Measurements from ENCODE around the gene GJC2. TPM values are rescaled to one million over a fixed set of nuclear protein-coding genes. Genes with fewer than 3 reads are reported as not detected.

The GJC2 gene
- total RNA-seq, 1 experiment from 2014 or later, result 18.5 TPM

- intact Hi-C loops (cut with micrococcal nuclease), result no loop called here
- Mint-ChIP-seq H3K4me3 (ENCODE audit: unreplicated experiment) (no peak overlapping the region), H3K36me3 (ENCODE audit: insufficient read depth, unreplicated experiment) (no peaks in the 10 kb centered on the region), H3K27ac (ENCODE audit: low read depth, unreplicated experiment) (no peak overlapping the region), H3K9me3 (ENCODE audit: unreplicated experiment) (no peaks in the 10 kb centered on the region), H3K4me1 (ENCODE audit: insufficient read depth, unreplicated experiment) (peaks cover 8% of the 10 kb centered on the region), H3K27me3 (ENCODE audit: insufficient read depth, unreplicated experiment) (no peaks in the 10 kb centered on the region)
- ChIA-PET POLR2A (interaction anchor here (0.6 to 1.2 kb wide), 2 partner anchors 10 to 21 kb away, joined by 3 read pairs; no protein-coding TSS in a partner anchor), CTCF (interaction anchor here (0.6 to 1.0 kb wide), 2 partner anchors 247 to 249 kb away, joined by 3 read pairs; a partner anchor contains a TSS)
- no peak for DNase-seq (ENCODE audit: unreplicated experiment)
- TF ChIP-seq CTCF (IDR thresholded peaks at IDR 0.05; ENCODE audit: unreplicated experiment), result no peak
- no TSS peak for BruUV-seq (replicated peaks)
These were observed 59.3 kb downstream of the GJC2 start for GRCh38 chr1:228208831-228209551.

Other genes starting within 250 kb of the GJC2 start
- 2.6 and 6.6 TPM in 2 replicates for gene WNT9A, start 202.0 kb upstream of the GJC2 start, total RNA-seq (2022)
- 0.10 TPM in 1 of 2 replicates, not detected in the other for gene WNT3A, start 142.9 kb upstream of the GJC2 start, total RNA-seq (2022)
- gene ARF1, start 67.2 kb upstream of the GJC2 start, total RNA-seq (2022), result 870 and 1,140 TPM in 2 replicates
- gene C1orf35, start 46.6 kb upstream of the GJC2 start, total RNA-seq (2022), result 48.9 and 49.2 TPM in 2 replicates
- gene MRPL55, start 40.6 kb upstream of the GJC2 start, total RNA-seq (2022), result 85.4 and 111 TPM in 2 replicates
- gene GUK1, start 9.7 kb upstream of the GJC2 start, total RNA-seq (2022), result 495 and 510 TPM in 2 replicates
- 12.0 and 16.5 TPM in 2 replicates for gene IBA57, start 15.9 kb downstream of the GJC2 start, total RNA-seq (2022)
- gene OBSCN, start 58.1 kb downstream of the GJC2 start, total RNA-seq (2022), result 22.6 and 29.6 TPM in 2 replicates